GM12878 (cell line): ENCODE measurements around the gene UNK. TPM values are rescaled to one million over a fixed set of nuclear protein-coding genes. Genes with fewer than 3 reads are reported as not detected.

Experiments
- ATAC-seq: fragments of 200-7000 bp; cut with Tn5 transposase; 3 replicates; pipeline ENCODE4 v1.9.1; 2020; ENCODE audit warnings: mild to moderate bottlenecking, moderate library complexity
- BruUV-seq: library from RNA; stranded (reverse); fragments of 400-500 nt; replicated peaks from 2 replicates; lab custom pipeline; 2021; lab: Mats Ljungman, UMichigan
- CTCF ChIA-PET: fragments of 300-600 bp; sonication (Branson Sonifier 250); formaldehyde crosslinking; extraction: SDS; loops from one replicate; lab custom pipeline; 2021; ENCODE audit warnings: inconsistent platforms; lab: Yijun Ruan, JAX
- POLR2A ChIA-PET: fragments of 350-600 bp; formaldehyde crosslinking; extraction: SDS; loops from one replicate; lab custom pipeline; 2021; ENCODE audit warnings: inconsistent platforms; lab: Charles Lee
- RAD21 ChIA-PET: fragments of 300-600 bp; sonication (Branson Sonifier 250); formaldehyde crosslinking; loops from one replicate; lab custom pipeline; 2023; ENCODE audit warnings: antibody characterized with exemption; ENCODE audit not compliant: unreplicated experiment; lab: Charles Lee
- SMC1A ChIA-PET: fragments of 300-600 bp; sonication (Branson Sonifier 250); formaldehyde crosslinking; loops from one replicate; lab custom pipeline; 2023; ENCODE audit not compliant: unreplicated experiment, uncharacterized antibody; lab: Charles Lee
- DNase-seq: peaks from one replicate; pipeline ENCODE4 v3.0.0-alpha.2; 2011; ENCODE audit warnings: low read depth, low spot score
- FAIRE-seq: peaks from 3 replicates; lab custom pipeline; 2011; peaks lifted over from hg19 to GRCh38; lab: Jason Lieb, UNC
- H2AFZ ChIP-seq: 2 replicates; pipeline ENCODE4 v1.6.0; 2011; ENCODE audit warnings: low read depth, low read length, control low read depth; ENCODE audit not compliant: control insufficient read depth
- H3K27ac ChIP-seq: 2 replicates; pipeline ENCODE4 v1.5.1; 2011; ENCODE audit warnings: control low read depth; ENCODE audit not compliant: control insufficient read depth, insufficient read depth
- H3K27me3 ChIP-seq, 2 experiments: replicated peaks in 1 of 2; 2 replicates each; pipeline versions ENCODE4 v1.6.0 to v1.6.1; 2011; ENCODE audit warnings: low read length in 1 of 2; ENCODE audit not compliant: control insufficient read depth in 2 of 2, insufficient read depth in 2 of 2
- H3K36me3 ChIP-seq, 2 experiments: 2 replicates each; pipeline ENCODE4 v1.5.1; 2011; ENCODE audit warnings: low read length in 1 of 2; ENCODE audit not compliant: control insufficient read depth in 2 of 2, insufficient read depth in 2 of 2
- H3K4me1 ChIP-seq: 2 replicates; pipeline ENCODE4 v1.6.1; 2011; ENCODE audit warnings: mild to moderate bottlenecking, low read length, moderate library complexity, mixed read lengths; ENCODE audit not compliant: control insufficient read depth, insufficient read depth
- H3K4me2 ChIP-seq: 2 replicates; pipeline ENCODE4 v1.6.0; 2011; ENCODE audit warnings: control low read depth; ENCODE audit not compliant: control insufficient read depth, insufficient read depth
- H3K4me3 ChIP-seq: fragments of 200-600 bp; sonication (generic); 2 replicates; pipeline ENCODE4 v1.5.1; 2016
- H3K79me2 ChIP-seq: 2 replicates; pipeline ENCODE4 v1.6.0; 2011; ENCODE audit warnings: low read length; ENCODE audit not compliant: control insufficient read depth, insufficient read depth
- H3K9ac ChIP-seq: 2 replicates; pipeline ENCODE4 v1.8.0; 2011; ENCODE audit warnings: low read length, control low read depth, mixed read lengths; ENCODE audit not compliant: control insufficient read depth, insufficient read depth
- H3K9me3 ChIP-seq: replicated peaks from 3 replicates; pipeline ENCODE4 v1.5.1; 2011; ENCODE audit warnings: mild to moderate bottlenecking, low read length; ENCODE audit not compliant: control insufficient read depth, insufficient read depth
- H4K20me1 ChIP-seq: 2 replicates; pipeline ENCODE4 v1.6.0; 2011; ENCODE audit not compliant: control insufficient read depth, insufficient read depth
- BACH1 ChIP-seq: fragments of 450-650 bp; IDR thresholded peaks from 2 replicates; pipeline ENCODE4 v1.6.1; 2017; ENCODE audit warnings: mild to moderate bottlenecking, borderline replicate concordance
- CBX5 ChIP-seq: sonication (generic); IDR thresholded peaks from 2 replicates; pipeline ENCODE4 v1.6.1; 2016; ENCODE audit warnings: low read depth, moderate library complexity, mild to moderate bottlenecking, inconsistent platforms
- CHD4 ChIP-seq: fragments of 200-600 bp; sonication (generic); IDR thresholded peaks from 2 replicates; pipeline ENCODE4 v1.6.1; 2016; ENCODE audit warnings: mild to moderate bottlenecking
- DPF2 ChIP-seq: fragments of 450-650 bp; IDR thresholded peaks from 2 replicates; pipeline ENCODE4 v1.6.1; 2017; ENCODE audit warnings: mild to moderate bottlenecking
- FOXM1 ChIP-seq: IDR thresholded peaks from 2 replicates; pipeline ENCODE4 v1.6.1; 2012; ENCODE audit warnings: low read depth, mild to moderate bottlenecking, inconsistent platforms, low read length, moderate library complexity
- HDAC2 ChIP-seq: fragments of 200-600 bp; sonication (generic); IDR thresholded peaks from 2 replicates; pipeline ENCODE4 v1.6.1; 2017
- KDM1A ChIP-seq: fragments of 200-600 bp; sonication (generic); IDR thresholded peaks from 2 replicates; pipeline ENCODE4 v1.6.1; 2016; ENCODE audit warnings: borderline replicate concordance
- NFYA ChIP-seq: IDR thresholded peaks from 2 replicates; pipeline ENCODE4 v1.6.1; 2011; ENCODE audit warnings: low read depth, mild to moderate bottlenecking, low read length, improper control_type of control experiment, borderline replicate concordance
- PAX5 ChIP-seq: IDR thresholded peaks from 2 replicates; pipeline ENCODE4 v1.6.1; 2011; ENCODE audit warnings: low read depth, low read length, borderline replicate concordance
- POLR2AphosphoS2 ChIP-seq: IDR thresholded peaks from 2 replicates; pipeline ENCODE4 v1.6.1; 2011; ENCODE audit warnings: low read depth, mild to moderate bottlenecking, low read length, improper control_type of control experiment, moderate library complexity
- POU2F2 ChIP-seq: IDR thresholded peaks from 3 replicates; pipeline ENCODE4 v1.6.1; 2011; ENCODE audit warnings: low read depth, mild to moderate bottlenecking, low read length, borderline replicate concordance
- SPI1 ChIP-seq: IDR thresholded peaks from 2 replicates; pipeline ENCODE4 v1.6.1; 2011; ENCODE audit warnings: low read depth, mild to moderate bottlenecking, low read length, moderate library complexity, borderline replicate concordance; ENCODE audit not compliant: insufficient read depth
- SREBF2 ChIP-seq: IDR thresholded peaks from 2 replicates; pipeline ENCODE4 v1.6.1; 2012; ENCODE audit warnings: mild to moderate bottlenecking, low read length
- SUZ12 ChIP-seq: fragments of 200-600 bp; sonication (generic); IDR thresholded peaks from one replicate; pipeline ENCODE4 v1.6.1; 2018; ENCODE audit warnings: antibody characterized with exemption, mild to moderate bottlenecking; ENCODE audit not compliant: unreplicated experiment
- WGBS: methylation state at CpG from one replicate; pipeline ENCODE4 v1.1.6; 2016; ENCODE audit warnings: low lambda C conversion rate; ENCODE audit not compliant: insufficient replicate concordance, insufficient coverage; ENCODE audit errors: missing lambda C conversion rate; 5-methylcytosine and 5-hydroxymethylcytosine counted together
- in situ Hi-C: fragments of 300-500 bp; cut with MboI; formaldehyde crosslinking; loops from 9 replicates; pipeline ENCODE4 v1.14.3; 2018; ENCODE audit warnings: mixed read lengths
- intact Hi-C: fragments of 100-400 bp; cut with micrococcal nuclease; formaldehyde crosslinking; loops from one replicate; pipeline ENCODE4 v1.14.2; 2022; ENCODE audit not compliant: unreplicated experiment
- polyA plus RNA-seq, 11 experiments: library from polyadenylated mRNA; depleted of rRNA in 4 of 11; unstranded in 6 of 11; stranded (reverse) in 5 of 11; fragments of >200 nt; fragmentation: Nextera tagmentation in 4 of 11; fragmentation: Illumina TruSeq in 1 of 11; extraction: Ambion mirVana in 4 of 11; extraction: Trizol in 1 of 11; gene quantifications; 1 replicate in 1 of 11; 2 replicates in 10 of 11; pipeline versions ENCODE4 v1.2.1 to v1.2.3, GENCODE V29; 2011 to 2016; ENCODE audit warnings: inconsistent platforms in 2 of 11, missing spikeins in 2 of 11, low read depth in 1 of 11
- total RNA-seq, 4 experiments: library from RNA; depleted of rRNA in 3 of 4; stranded (reverse); fragments of >200 nt in 3 of 4; fragmentation: Illumina TruSeq in 1 of 4; extraction: Trizol in 1 of 4; gene quantifications; 2 replicates each; pipeline versions ENCODE4 v1.2.1 to v1.2.3, GENCODE V29; 2013 to 2021
- TF ChIP-seq, protein P1 (sequence below): fragments of 450-650 bp; IDR thresholded peaks from 2 replicates; pipeline ENCODE4 v1.6.1; 2017; ENCODE audit warnings: borderline replicate concordance
- TF ChIP-seq, protein P2 (sequence below): IDR thresholded peaks from 2 replicates; pipeline ENCODE4 v1.6.1; 2011; ENCODE audit warnings: low read depth, low read length, improper control_type of control experiment, borderline replicate concordance
- TF ChIP-seq, protein P3 (sequence below): fragments of 450-650 bp; IDR thresholded peaks from 2 replicates; pipeline ENCODE4 v1.6.1; 2016; ENCODE audit warnings: mild to moderate bottlenecking

Gene UNK
- total and polyA plus RNA-seq, 10 of the 15 experiments (the other 5 are each of a cell fraction or from before 2014, with no cell fraction given) = 8.9 to 34.5 (median 27.3) TPM

DNA sequence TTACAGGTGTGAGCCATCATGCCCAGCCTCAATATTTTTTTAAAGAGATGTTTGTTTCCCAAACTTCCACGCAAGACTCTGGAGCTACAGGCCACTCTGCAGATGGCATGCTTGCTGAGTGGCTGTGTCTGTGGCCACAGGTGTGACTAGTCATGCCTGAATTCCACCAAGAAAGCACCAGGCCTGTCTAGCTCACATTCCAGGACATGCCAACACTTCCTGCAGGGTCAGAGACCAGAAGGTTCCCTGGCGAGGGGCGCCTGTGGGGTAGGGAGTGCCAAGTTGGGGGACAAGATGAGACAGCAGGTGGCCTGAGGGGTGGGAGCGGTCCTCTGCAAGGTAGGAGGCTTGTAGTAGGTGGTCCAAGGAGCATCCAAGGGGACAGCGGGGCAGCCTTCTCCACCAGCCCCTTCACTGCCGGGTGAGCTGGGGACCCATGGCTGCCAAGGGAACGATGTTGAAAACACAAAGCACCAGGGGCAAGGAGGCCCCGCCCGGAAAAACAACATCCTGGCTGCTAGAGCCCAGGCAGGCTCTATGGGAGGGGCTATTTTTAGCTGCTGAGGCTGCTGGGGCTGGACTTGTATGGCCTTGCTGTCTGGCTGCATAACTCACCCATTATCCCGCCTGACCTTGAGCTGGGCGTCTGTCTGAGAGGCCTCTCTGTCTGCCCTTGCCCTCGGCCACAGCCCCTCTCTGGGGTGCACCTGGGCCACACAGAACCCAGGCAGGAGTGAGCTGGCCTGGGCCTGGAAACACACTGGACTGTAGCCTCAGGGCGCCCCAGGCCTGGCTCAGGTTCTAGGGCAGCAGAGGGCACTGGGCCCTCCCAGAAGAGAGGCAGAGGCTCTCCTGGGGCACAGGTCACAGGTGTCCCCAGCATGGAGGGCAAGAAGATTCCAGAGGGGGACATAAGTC, 88.1 kb downstream of the UNK start (continued):
- TF ChIP-seq SUZ12 (no peak), KDM1A (no peak), PAX5 (no peak), SREBF2 (no peak), POLR2AphosphoS2 (no peak)

DNA sequence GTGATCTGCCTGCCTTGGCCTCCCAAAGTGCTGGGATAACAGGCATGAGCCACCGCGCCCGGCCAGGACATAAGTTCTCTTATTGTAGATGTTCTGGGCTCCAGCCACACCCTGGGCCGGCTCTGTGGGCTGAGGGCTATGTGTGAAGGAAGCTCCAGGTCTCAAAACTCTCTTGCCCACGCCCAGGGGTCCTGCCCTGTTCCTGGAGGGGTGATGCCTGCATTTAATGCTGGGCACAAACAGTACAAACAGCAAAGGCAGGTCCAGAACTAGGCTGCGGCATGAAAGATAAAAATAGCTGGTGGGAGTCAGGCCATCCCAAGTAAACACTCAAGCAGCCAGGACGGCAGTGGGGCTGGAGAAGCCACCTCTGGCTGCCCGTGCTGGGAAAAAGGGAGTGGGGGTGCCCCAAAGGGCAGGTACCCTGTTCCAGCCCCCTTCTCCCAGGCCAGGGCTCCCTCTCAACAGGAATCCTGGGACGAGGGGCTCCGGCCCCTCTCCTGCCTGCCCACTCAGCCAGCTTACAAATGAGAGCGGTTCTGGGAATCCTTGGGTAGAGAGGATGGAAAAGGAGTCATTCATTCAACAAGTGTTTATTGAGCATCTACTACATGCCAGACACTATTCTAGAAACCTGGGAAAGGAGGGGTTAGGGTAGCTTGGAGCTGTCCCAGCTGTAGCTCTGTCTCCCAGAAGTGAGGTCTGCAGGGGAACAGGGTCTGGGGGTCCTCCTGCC, 89.1 kb downstream of the UNK start:
- DNase-seq (no peak), FAIRE-seq (no peak)
- intact Hi-C loops (no loop called here), in situ Hi-C loops (no loop called here)
- POLR2A ChIA-PET = no interaction called here
- H3K79me2 ChIP-seq = no peaks in the 10 kb centered on the region
- H2AFZ ChIP-seq = no peak overlapping the region
- H3K4me3 ChIP-seq = no peak overlapping the region
- SMC1A ChIA-PET = interaction anchor here (1.1 to 1.8 kb wide), 2 partner anchors 13 to 15 kb away, joined by 4 to 5 read pairs; no protein-coding TSS in a partner anchor
- H3K9me3 ChIP-seq = no peaks in the 10 kb centered on the region
- H3K9ac ChIP-seq = no peak overlapping the region
- H3K27ac ChIP-seq = no peak overlapping the region
- no peak overlapping the region for H3K4me2 ChIP-seq
- H3K27me3 ChIP-seq = peaks cover 1 to 2% of the 10 kb centered on the region in 2 experiments; a peak in 3 of 4 replicates
- peaks cover 25% of the 10 kb centered on the region for H3K4me1 ChIP-seq
- no peaks in the 10 kb centered on the region for H4K20me1 ChIP-seq
- TF ChIP-seq SPI1 = no peak
- no peak for TF ChIP-seq PAX5
- TF ChIP-seq CHD4 = no peak
- TF ChIP-seq, protein P1, sequence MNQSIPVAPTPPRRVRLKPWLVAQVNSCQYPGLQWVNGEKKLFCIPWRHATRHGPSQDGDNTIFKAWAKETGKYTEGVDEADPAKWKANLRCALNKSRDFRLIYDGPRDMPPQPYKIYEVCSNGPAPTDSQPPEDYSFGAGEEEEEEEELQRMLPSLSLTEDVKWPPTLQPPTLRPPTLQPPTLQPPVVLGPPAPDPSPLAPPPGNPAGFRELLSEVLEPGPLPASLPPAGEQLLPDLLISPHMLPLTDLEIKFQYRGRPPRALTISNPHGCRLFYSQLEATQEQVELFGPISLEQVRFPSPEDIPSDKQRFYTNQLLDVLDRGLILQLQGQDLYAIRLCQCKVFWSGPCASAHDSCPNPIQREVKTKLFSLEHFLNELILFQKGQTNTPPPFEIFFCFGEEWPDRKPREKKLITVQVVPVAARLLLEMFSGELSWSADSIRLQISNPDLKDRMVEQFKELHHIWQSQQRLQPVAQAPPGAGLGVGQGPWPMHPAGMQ = no peak
- no peak for TF ChIP-seq FOXM1
- no peak for TF ChIP-seq BACH1
- no peak for TF ChIP-seq DPF2
- TF ChIP-seq NFYA = no peak
- no peak for TF ChIP-seq POU2F2
- TF ChIP-seq HDAC2 = no peak
- TF ChIP-seq, protein P2, sequence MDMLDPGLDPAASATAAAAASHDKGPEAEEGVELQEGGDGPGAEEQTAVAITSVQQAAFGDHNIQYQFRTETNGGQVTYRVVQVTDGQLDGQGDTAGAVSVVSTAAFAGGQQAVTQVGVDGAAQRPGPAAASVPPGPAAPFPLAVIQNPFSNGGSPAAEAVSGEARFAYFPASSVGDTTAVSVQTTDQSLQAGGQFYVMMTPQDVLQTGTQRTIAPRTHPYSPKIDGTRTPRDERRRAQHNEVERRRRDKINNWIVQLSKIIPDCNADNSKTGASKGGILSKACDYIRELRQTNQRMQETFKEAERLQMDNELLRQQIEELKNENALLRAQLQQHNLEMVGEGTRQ = no peak
- TF ChIP-seq, protein P3, sequence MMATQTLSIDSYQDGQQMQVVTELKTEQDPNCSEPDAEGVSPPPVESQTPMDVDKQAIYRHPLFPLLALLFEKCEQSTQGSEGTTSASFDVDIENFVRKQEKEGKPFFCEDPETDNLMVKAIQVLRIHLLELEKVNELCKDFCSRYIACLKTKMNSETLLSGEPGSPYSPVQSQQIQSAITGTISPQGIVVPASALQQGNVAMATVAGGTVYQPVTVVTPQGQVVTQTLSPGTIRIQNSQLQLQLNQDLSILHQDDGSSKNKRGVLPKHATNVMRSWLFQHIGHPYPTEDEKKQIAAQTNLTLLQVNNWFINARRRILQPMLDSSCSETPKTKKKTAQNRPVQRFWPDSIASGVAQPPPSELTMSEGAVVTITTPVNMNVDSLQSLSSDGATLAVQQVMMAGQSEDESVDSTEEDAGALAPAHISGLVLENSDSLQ = no peak
- no peak for TF ChIP-seq CBX5
- TF ChIP-seq, all 136 proteins: peak for 0
- no TSS peak for BruUV-seq
- H3K36me3 ChIP-seq = no peaks in the 10 kb centered on the region
- ChIA-PET RAD21 (interaction anchor here (1.2 kb wide), 1 partner anchor 1499 kb away, joined by 3 read pairs; no protein-coding TSS in a partner anchor), CTCF (interaction anchor here (0.7 to 7.9 kb wide), 4 partner anchors 14 to 129 kb away, joined by 4 to 81 read pairs (median 4); partner anchors contain the start of genes TRIM65 and WBP2)
- no peak for ATAC-seq
- 70% methylated on average over 11 of the region's 11 CpGs for WGBS
